Testis (tissue), 2 donors: ENCODE data around the gene FKBP9.

Experiments
- POLR2A ChIP-seq: fragments of 450-650 bp; IDR thresholded peaks from one replicate; pipeline ENCODE4 v1.6.1; 2017; ENCODE audit warnings: antibody characterized with exemption, mild to moderate bottlenecking, moderate library complexity
- TF ChIP-seq, protein P1 (sequence below), 3 experiments: fragments of 450-650 bp in 2 of 3; fragments of 200-600 bp in 1 of 3; sonication (generic) in 1 of 3; IDR thresholded peaks; one replicate each; pipeline ENCODE4 v1.5.1; 2016 to 2019; ENCODE audit warnings: antibody characterized with exemption in 3 of 3, mild to moderate bottlenecking in 2 of 3, moderate library complexity in 1 of 3

DNA sequence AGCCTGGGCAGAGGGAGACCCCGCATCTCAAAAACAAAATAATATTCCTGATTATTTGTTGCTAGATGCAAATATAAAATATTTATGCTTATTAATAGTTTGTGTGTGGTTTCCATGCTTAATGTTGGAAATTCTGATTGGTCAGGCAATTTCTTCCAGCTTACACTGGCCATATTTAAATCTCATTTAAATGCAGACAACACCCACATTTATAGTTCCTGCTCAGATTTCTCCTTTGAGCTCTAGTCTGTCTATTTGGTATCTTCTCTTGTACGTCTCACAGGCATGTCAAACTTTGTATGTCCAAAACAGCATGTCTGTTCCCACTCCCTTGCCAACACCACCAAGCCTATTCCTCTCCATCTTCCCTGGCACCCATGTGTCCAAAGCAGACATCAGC is 52.5 kb downstream of the FKBP9 start:
- TF ChIP-seq, protein P1, sequence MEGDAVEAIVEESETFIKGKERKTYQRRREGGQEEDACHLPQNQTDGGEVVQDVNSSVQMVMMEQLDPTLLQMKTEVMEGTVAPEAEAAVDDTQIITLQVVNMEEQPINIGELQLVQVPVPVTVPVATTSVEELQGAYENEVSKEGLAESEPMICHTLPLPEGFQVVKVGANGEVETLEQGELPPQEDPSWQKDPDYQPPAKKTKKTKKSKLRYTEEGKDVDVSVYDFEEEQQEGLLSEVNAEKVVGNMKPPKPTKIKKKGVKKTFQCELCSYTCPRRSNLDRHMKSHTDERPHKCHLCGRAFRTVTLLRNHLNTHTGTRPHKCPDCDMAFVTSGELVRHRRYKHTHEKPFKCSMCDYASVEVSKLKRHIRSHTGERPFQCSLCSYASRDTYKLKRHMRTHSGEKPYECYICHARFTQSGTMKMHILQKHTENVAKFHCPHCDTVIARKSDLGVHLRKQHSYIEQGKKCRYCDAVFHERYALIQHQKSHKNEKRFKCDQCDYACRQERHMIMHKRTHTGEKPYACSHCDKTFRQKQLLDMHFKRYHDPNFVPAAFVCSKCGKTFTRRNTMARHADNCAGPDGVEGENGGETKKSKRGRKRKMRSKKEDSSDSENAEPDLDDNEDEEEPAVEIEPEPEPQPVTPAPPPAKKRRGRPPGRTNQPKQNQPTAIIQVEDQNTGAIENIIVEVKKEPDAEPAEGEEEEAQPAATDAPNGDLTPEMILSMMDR (IDR thresholded peaks at IDR 0.05) = no peak
- no peak for TF ChIP-seq POLR2A
